Vagina (tissue), 2 donors: Measurements from ENCODE around the gene DNAJB8. TPM values are rescaled to one million over a fixed set of nuclear protein-coding genes. Genes with fewer than 3 reads are reported as not detected.

Source experiments
- DNase-seq, 2 donors: peaks; one replicate each; pipeline ENCODE4 v3.0.0-alpha.2; 2017; ENCODE audit errors: extremely low spot score in 2 of 2
- H3K27ac ChIP-seq: fragments of 200-600 bp; sonication (generic); one replicate; pipeline ENCODE4 v1.5.1; 2019
- H3K27me3 ChIP-seq: fragments of 200-600 bp; sonication (generic); one replicate; pipeline ENCODE4 v1.5.1; 2019
- H3K36me3 ChIP-seq, 2 donors: fragments of 200-600 bp; sonication (generic); one replicate each; pipeline ENCODE4 v1.5.1; 2017 to 2019
- H3K4me1 ChIP-seq: fragments of 200-600 bp; sonication (generic); one replicate; pipeline ENCODE4 v1.5.1; 2019
- H3K4me3 ChIP-seq, 2 donors: fragments of 200-600 bp; sonication (generic); 1 replicate in 1 of 2; 2 replicates in 1 of 2; pipeline ENCODE4 v1.5.1; 2016 to 2019
- H3K9me3 ChIP-seq: fragments of 200-600 bp; sonication (generic); one replicate; pipeline ENCODE4 v1.5.1; 2019
- CTCF ChIP-seq, 3 experiments: fragments of 450-650 bp in 2 of 3; fragments of 200-600 bp in 1 of 3; sonication (generic) in 1 of 3; IDR thresholded peaks; one replicate each; pipeline ENCODE4 v1.5.1; 2017 to 2019; ENCODE audit warnings: antibody characterized with exemption in 3 of 3, mild to moderate bottlenecking in 2 of 3, moderate library complexity in 2 of 3
- POLR2A ChIP-seq, 2 donors: fragments of 450-650 bp; IDR thresholded peaks; one replicate each; pipeline ENCODE4 v1.6.1; 2017; ENCODE audit warnings: antibody characterized with exemption in 2 of 2, mild to moderate bottlenecking in 2 of 2, moderate library complexity in 2 of 2
- POLR2AphosphoS5 ChIP-seq, 2 donors: sonication (generic); formaldehyde crosslinking; IDR thresholded peaks; one replicate each; pipeline ENCODE4 v1.9.0; 2017; ENCODE audit warnings: antibody characterized with exemption in 2 of 2, mild to moderate bottlenecking in 2 of 2, low read depth in 1 of 2; ENCODE audit not compliant: insufficient read depth in 1 of 2
- intact Hi-C: fragments of 100-400 bp; cut with DNase I; formaldehyde crosslinking; loops from one replicate; pipeline ENCODE4 v1.15.1; 2023
- total RNA-seq: library from RNA; depleted of rRNA; stranded (reverse); fragments of >200 nt; gene quantifications from one replicate; pipeline ENCODE4 v1.2.3, GENCODE V29; 2016

The DNAJB8 gene
- total RNA-seq, 1 donor from 2014 or later, result not detected

GRCh38 chr3:128463354-128463753 lies 3.3 kb downstream of the DNAJB8 start:
- Histone ChIP-seq H3K4me1 (no peaks in the 10 kb centered on the region), H3K4me3 (no peak overlapping the region), H3K27me3 (no peaks in the 10 kb centered on the region), H3K36me3 (no peaks in the 10 kb centered on the region), H3K27ac (no peak overlapping the region), H3K9me3 (no peaks in the 10 kb centered on the region)
- TF ChIP-seq POLR2AphosphoS5 (IDR thresholded peaks at IDR 0.05; ENCODE audit: insufficient read depth in 1 of 2, low read depth in 1 of 2) (no peak), POLR2A (IDR thresholded peaks at IDR 0.05) (no peak), CTCF (IDR thresholded peaks at IDR 0.05) (no peak)
- no peak for DNase-seq
- intact Hi-C loops, result no loop called here

GRCh38 chr3:128462931-128463330 lies 3.8 kb downstream of the DNAJB8 start:
- H3K27ac ChIP-seq, result no peak overlapping the region
- intact Hi-C loops, result no loop called here

GRCh38 chr3:128462341-128462910 lies 4.3 kb downstream of the DNAJB8 start:
- no peak overlapping the region for H3K27ac ChIP-seq
- H3K36me3 ChIP-seq, result no peaks in the 10 kb centered on the region
- DNase-seq, result no peak
- intact Hi-C loops, result no loop called here
- H3K4me3 ChIP-seq, result no peak overlapping the region
- no peaks in the 10 kb centered on the region for H3K9me3 ChIP-seq
- no peaks in the 10 kb centered on the region for H3K4me1 ChIP-seq
- no peak for TF ChIP-seq CTCF (IDR thresholded peaks at IDR 0.05)
- TF ChIP-seq POLR2A (IDR thresholded peaks at IDR 0.05), result no peak
- no peak for TF ChIP-seq POLR2AphosphoS5 (IDR thresholded peaks at IDR 0.05; ENCODE audit: insufficient read depth in 1 of 2, low read depth in 1 of 2)
- H3K27me3 ChIP-seq, result no peaks in the 10 kb centered on the region

More at GRCh38 chr3:128462931-128463330, 3.8 kb downstream of the DNAJB8 start:
- no peaks in the 10 kb centered on the region for H3K9me3 ChIP-seq
- no peaks in the 10 kb centered on the region for H3K36me3 ChIP-seq
- DNase-seq, result no peak
- TF ChIP-seq POLR2A (IDR thresholded peaks at IDR 0.05) (no peak), CTCF (IDR thresholded peaks at IDR 0.05) (no peak), POLR2AphosphoS5 (IDR thresholded peaks at IDR 0.05; ENCODE audit: insufficient read depth in 1 of 2, low read depth in 1 of 2) (no peak)
- H3K27me3 ChIP-seq, result no peaks in the 10 kb centered on the region
- H3K4me1 ChIP-seq, result no peaks in the 10 kb centered on the region
- no peak overlapping the region for H3K4me3 ChIP-seq

GRCh38 chr3:128461731-128462130 lies 5.0 kb downstream of the DNAJB8 start:
- TF ChIP-seq CTCF (IDR thresholded peaks at IDR 0.05) (no peak), POLR2A (IDR thresholded peaks at IDR 0.05) (no peak), POLR2AphosphoS5 (IDR thresholded peaks at IDR 0.05; ENCODE audit: insufficient read depth in 1 of 2, low read depth in 1 of 2) (no peak)
- intact Hi-C loops, result no loop called here
- Histone ChIP-seq H3K27ac (no peak overlapping the region), H3K9me3 (no peaks in the 10 kb centered on the region), H3K4me1 (no peaks in the 10 kb centered on the region), H3K36me3 (no peaks in the 10 kb centered on the region), H3K27me3 (no peaks in the 10 kb centered on the region), H3K4me3 (no peak overlapping the region)
- DNase-seq, result no peak

- no peak overlapping the region for H3K4me3 ChIP-seq
- intact Hi-C loops, result no loop called here
- H3K36me3 ChIP-seq, result no peaks in the 10 kb centered on the region
- H3K27me3 ChIP-seq, result no peaks in the 10 kb centered on the region
- no peaks in the 10 kb centered on the region for H3K4me1 ChIP-seq
- TF ChIP-seq CTCF (IDR thresholded peaks at IDR 0.05), result no peak
- no peak for TF ChIP-seq POLR2AphosphoS5 (IDR thresholded peaks at IDR 0.05; ENCODE audit: insufficient read depth in 1 of 2, low read depth in 1 of 2)
- no peak for TF ChIP-seq POLR2A (IDR thresholded peaks at IDR 0.05)
- no peak for DNase-seq
- no peak overlapping the region for H3K27ac ChIP-seq
- no peaks in the 10 kb centered on the region for H3K9me3 ChIP-seq
Measured at GRCh38 chr3:128459461-128459820, 7.2 kb downstream of the DNAJB8 start.
